Neuron (in vitro differentiated cells): Measurements from ENCODE around the gene FAF2.
A peak's percentile ranks its signal among the peaks of the same experiment; 100 is the strongest.
"Not testable (repeated sequence)": the region's sequence is repeated elsewhere in the genome, so short reads cannot be mapped to it uniquely, and the experiment has no call there.

Source experiments
- H2AFZ ChIP-seq: one replicate; pipeline ENCODE4 v1.6.1; 2013; ENCODE audit warnings: low read depth, mild to moderate bottlenecking, inconsistent platforms, low read length, moderate library complexity
- H3K27me3 ChIP-seq: one replicate; pipeline ENCODE4 v1.6.1; 2013; ENCODE audit warnings: low read length; ENCODE audit not compliant: insufficient read depth
- H3K36me3 ChIP-seq: one replicate; pipeline ENCODE4 v1.6.1; 2013; ENCODE audit warnings: low read length; ENCODE audit not compliant: insufficient read depth
- H3K4me1 ChIP-seq: one replicate; pipeline ENCODE4 v1.6.1; 2013; ENCODE audit warnings: low read length; ENCODE audit not compliant: insufficient read depth
- H3K4me3 ChIP-seq: 2 replicates; pipeline ENCODE4 v1.5.1; 2013; ENCODE audit warnings: mild to moderate bottlenecking, low read length, moderate library complexity
- H3K9me3 ChIP-seq: one replicate; pipeline ENCODE4 v1.6.1; 2013; ENCODE audit warnings: low read length

FAF2 gene

GRCh38 chr5:176543428-176544182 is 95.4 kb downstream of the FAF2 start:
- Histone ChIP-seq H3K9me3 (no peaks in the 10 kb centered on the region), H3K27me3 (peaks cover 5% of the 10 kb centered on the region), H3K36me3 (no peaks in the 10 kb centered on the region), H3K4me3 (peak overlapping the region; percentile 71), H3K4me1 (peaks cover 17% of the 10 kb centered on the region), H2AFZ (peak overlapping the region; percentile 97)

GRCh38 chr5:176545388-176545736 is 97.2 kb downstream of the FAF2 start:
- Histone ChIP-seq H3K36me3 (no peaks in the 10 kb centered on the region), H3K4me1 (peaks cover 17% of the 10 kb centered on the region), H2AFZ (no peak overlapping the region), H3K9me3 (no peaks in the 10 kb centered on the region), H3K27me3 (peaks cover 9% of the 10 kb centered on the region), H3K4me3 (no peak overlapping the region)

- H3K4me1 ChIP-seq: peaks cover 17% of the 10 kb centered on the region
- H3K4me3 ChIP-seq: no peak overlapping the region
- H3K36me3 ChIP-seq: no peaks in the 10 kb centered on the region
- H3K9me3 ChIP-seq: no peaks in the 10 kb centered on the region
- H2AFZ ChIP-seq: no peak overlapping the region
- peaks cover 9% of the 10 kb centered on the region for H3K27me3 ChIP-seq
Measured at GRCh38 chr5:176545737-176546509, 97.7 kb downstream of the FAF2 start.

- Histone ChIP-seq H3K4me1 (peaks cover 7% of the 10 kb centered on the region), H3K27me3 (peaks cover 18% of the 10 kb centered on the region), H3K4me3 (no peak overlapping the region), H3K36me3 (no peaks in the 10 kb centered on the region), H2AFZ (no peak overlapping the region), H3K9me3 (no peaks in the 10 kb centered on the region)
Measured at GRCh38 chr5:176547802-176548201, 99.6 kb downstream of the FAF2 start.

- Histone ChIP-seq H3K27me3 (peaks cover 18% of the 10 kb centered on the region), H3K36me3 (no peaks in the 10 kb centered on the region), H2AFZ (no peak within 1 kb of the TSS), H3K9me3 (no peaks in the 10 kb centered on the region), H3K4me1 (peaks cover 6% of the 10 kb centered on the region), H3K4me3 (no peak within 1 kb of the TSS)
Measured at GRCh38 chr5:176548967-176549444, 100.8 kb downstream of the FAF2 start, which contains the start of gene CDHR2. CDHR2 (plus strand) TSS chr5:176549342; CDS start chr5:176565353, 16,011 bp downstream.

- Histone ChIP-seq H3K4me3 (no peak overlapping the region), H3K9me3 (no peaks in the 10 kb centered on the region), H2AFZ (no peak overlapping the region), H3K4me1 (peaks cover 6% of the 10 kb centered on the region), H3K36me3 (no peaks in the 10 kb centered on the region), H3K27me3 (peaks cover 18% of the 10 kb centered on the region)
Measured at GRCh38 chr5:176549871-176550270, 101.7 kb downstream of the FAF2 start.

- Histone ChIP-seq H3K9me3 (no peaks in the 10 kb centered on the region), H3K4me3 (no peak overlapping the region), H3K4me1 (peaks cover 6% of the 10 kb centered on the region), H3K36me3 (no peaks in the 10 kb centered on the region), H3K27me3 (peaks cover 18% of the 10 kb centered on the region), H2AFZ (no peak overlapping the region)
Measured at GRCh38 chr5:176550275-176550831, 102.2 kb downstream of the FAF2 start.

- not testable (repeated sequence) for H2AFZ ChIP-seq, H3K36me3 ChIP-seq, H3K4me3 ChIP-seq
Measured at GRCh38 chr5:176550937-176551336, 102.8 kb downstream of the FAF2 start.

GRCh38 chr5:176552332-176552869 is 104.2 kb downstream of the FAF2 start:
- Histone ChIP-seq H3K4me3 (no peak overlapping the region), H3K36me3 (no peaks in the 10 kb centered on the region), H3K27me3 (peaks cover 18% of the 10 kb centered on the region), H3K9me3 (no peaks in the 10 kb centered on the region), H3K4me1 (peaks cover 6% of the 10 kb centered on the region), H2AFZ (no peak overlapping the region)

More at GRCh38 chr5:176550937-176551336, 102.8 kb downstream of the FAF2 start:
- not testable (repeated sequence) for H3K9me3 ChIP-seq, H3K4me1 ChIP-seq
- peaks cover 18% of the 10 kb centered on the region for H3K27me3 ChIP-seq

GRCh38 chr5:176553260-176554085 is 105.3 kb downstream of the FAF2 start:
- peaks cover 13% of the 10 kb centered on the region for H3K27me3 ChIP-seq
- no peak overlapping the region for H2AFZ ChIP-seq
- no peak overlapping the region for H3K4me3 ChIP-seq
- no peaks in the 10 kb centered on the region for H3K36me3 ChIP-seq
- peaks cover 6% of the 10 kb centered on the region for H3K4me1 ChIP-seq
- H3K9me3 ChIP-seq: no peaks in the 10 kb centered on the region

GRCh38 chr5:176557846-176558245 is 109.7 kb downstream of the FAF2 start:
- peaks cover 6% of the 10 kb centered on the region for H3K4me1 ChIP-seq
- H3K27me3 ChIP-seq: no peaks in the 10 kb centered on the region
- no peaks in the 10 kb centered on the region for H3K36me3 ChIP-seq

More at GRCh38 chr5:176557846-176558245, 109.7 kb downstream of the FAF2 start:
- H2AFZ ChIP-seq: no peak overlapping the region
- no peak overlapping the region for H3K4me3 ChIP-seq
- no peaks in the 10 kb centered on the region for H3K9me3 ChIP-seq
